WTC11 (cell line): ENCODE results near the gene TBC1D22A. TPM values are rescaled to one million over a fixed set of nuclear protein-coding genes. Genes with fewer than 3 reads are reported as not detected.

Source experiments
- ATAC-seq: fragments of 200-7000 bp; cut with Tn5 transposase; 2 replicates; pipeline ENCODE4 v1.10.0; 2021; ENCODE audit warnings: mild to moderate bottlenecking, moderate library complexity
- CTCF ChIA-PET: fragments of 300-600 bp; sonication (Branson Sonifier 250); formaldehyde crosslinking; loops from one replicate; lab custom pipeline; 2021; ENCODE audit warnings: antibody characterized with exemption; lab: Charles Lee
- POLR2A ChIA-PET: fragments of 350-600 bp; sonication (Branson Sonifier 250); formaldehyde crosslinking; loops from one replicate; lab custom pipeline; 2021; ENCODE audit warnings: antibody characterized with exemption; lab: Charles Lee
- DNase-seq: peaks from one replicate; pipeline ENCODE4 v3.0.0; 2021; ENCODE audit warnings: low spot score
- H3K27ac Mint-ChIP-seq: 2 replicates; pipeline ENCODE4 v1.8.0; 2021; ENCODE audit warnings: mixed read lengths
- H3K27me3 Mint-ChIP-seq: 2 replicates; pipeline ENCODE4 v1.8.0; 2021; ENCODE audit warnings: low read depth, mild to moderate bottlenecking, moderate library complexity, mixed read lengths
- H3K36me3 Mint-ChIP-seq: 2 replicates; pipeline ENCODE4 v1.8.0; 2021; ENCODE audit warnings: mixed read lengths
- H3K4me1 Mint-ChIP-seq: 2 replicates; pipeline ENCODE4 v1.8.0; 2022; ENCODE audit warnings: mixed read lengths
- H3K4me3 Mint-ChIP-seq: 2 replicates; pipeline ENCODE4 v1.8.0; 2021; ENCODE audit warnings: mild to moderate bottlenecking, moderate library complexity, mixed read lengths
- H3K9me3 Mint-ChIP-seq: 2 replicates; pipeline ENCODE4 v1.8.0; 2021; ENCODE audit warnings: mixed read lengths
- ELF4 ChIP-seq: sonication (generic); formaldehyde crosslinking; IDR thresholded peaks from 2 replicates; pipeline ENCODE4 v1.8.1; 2022; ENCODE audit warnings: low read depth, mild to moderate bottlenecking, moderate library complexity, missing genetic modification reagents
- EMX1 ChIP-seq: fragments of 250-450 bp; sonication (Bioruptor Pico); IDR thresholded peaks from 2 replicates; pipeline ENCODE4 v1.8.0; 2021; ENCODE audit warnings: mild to moderate bottlenecking
- FOXJ3 ChIP-seq: sonication (generic); formaldehyde crosslinking; IDR thresholded peaks from 2 replicates; pipeline ENCODE4 v1.9.0; 2021; ENCODE audit warnings: missing genetic modification reagents, mild to moderate bottlenecking, borderline replicate concordance
- GABPB1 ChIP-seq: sonication (generic); formaldehyde crosslinking; IDR thresholded peaks from 2 replicates; pipeline ENCODE4 v1.8.1; 2023; ENCODE audit warnings: mild to moderate bottlenecking, missing genetic modification reagents
- GRHL2 ChIP-seq: fragments of 250-450 bp; sonication (Bioruptor Pico); IDR thresholded peaks from 2 replicates; pipeline ENCODE4 v1.8.0; 2022; ENCODE audit warnings: mild to moderate bottlenecking, moderate library complexity; ENCODE audit not compliant: insufficient replicate concordance, severe bottlenecking
- IRF2 ChIP-seq: sonication (generic); formaldehyde crosslinking; IDR thresholded peaks from 2 replicates; pipeline ENCODE4 v1.8.0; 2022; ENCODE audit warnings: low read depth, missing genetic modification reagents, borderline replicate concordance
- NFATC4 ChIP-seq: fragments of 250-450 bp; sonication (Bioruptor Pico); IDR thresholded peaks from 2 replicates; pipeline ENCODE4 v1.9.0; 2021; ENCODE audit warnings: mild to moderate bottlenecking
- NFYB ChIP-seq: sonication (generic); formaldehyde crosslinking; conservative IDR thresholded peaks from 2 replicates; pipeline ENCODE4 v1.8.0; 2022; ENCODE audit warnings: low read depth, missing genetic modification reagents
- NR1H2 ChIP-seq: sonication (generic); formaldehyde crosslinking; IDR thresholded peaks from 2 replicates; pipeline ENCODE4 v1.9.0; 2021; ENCODE audit warnings: mild to moderate bottlenecking, moderate library complexity, missing genetic modification reagents
- NR2C2 ChIP-seq: sonication (generic); formaldehyde crosslinking; IDR thresholded peaks from 2 replicates; pipeline ENCODE4 v1.8.0; 2022; ENCODE audit warnings: mild to moderate bottlenecking, missing genetic modification reagents
- NR3C1 ChIP-seq: sonication (generic); formaldehyde crosslinking; conservative IDR thresholded peaks from 2 replicates; pipeline ENCODE4 v1.8.1; 2023; ENCODE audit warnings: low read depth, mild to moderate bottlenecking, missing genetic modification reagents
- SOX15 ChIP-seq: fragments of 250-450 bp; sonication (Bioruptor Pico); IDR thresholded peaks from 2 replicates; pipeline ENCODE4 v1.9.0; 2021; ENCODE audit warnings: mild to moderate bottlenecking
- TP53 ChIP-seq: sonication (generic); formaldehyde crosslinking; IDR thresholded peaks from 2 replicates; pipeline ENCODE4 v1.8.1; 2023; ENCODE audit warnings: mild to moderate bottlenecking, missing genetic modification reagents
- ZBTB21 ChIP-seq: sonication (generic); formaldehyde crosslinking; IDR thresholded peaks from 2 replicates; pipeline ENCODE4 v1.8.1; 2023; ENCODE audit warnings: mild to moderate bottlenecking, missing genetic modification reagents, borderline replicate concordance
- ZNF263 ChIP-seq: sonication (generic); formaldehyde crosslinking; IDR thresholded peaks from 2 replicates; pipeline ENCODE4 v1.8.1; 2022; ENCODE audit warnings: low read depth, mild to moderate bottlenecking, moderate library complexity, missing genetic modification reagents
- ZNF423 ChIP-seq: fragments of 250-450 bp; sonication (Bioruptor Pico); IDR thresholded peaks from 2 replicates; pipeline ENCODE4 v2.1.2; 2022; ENCODE audit warnings: mild to moderate bottlenecking, moderate library complexity
- ZNF671 ChIP-seq: fragments of 250-450 bp; sonication (Bioruptor Pico); IDR thresholded peaks from 2 replicates; pipeline ENCODE4 v1.8.0; 2021; ENCODE audit warnings: mild to moderate bottlenecking
- total RNA-seq: library from RNA; stranded (reverse); gene quantifications from 3 replicates; pipeline ENCODE4 v1.2.3, GENCODE V29; 2021
- TF ChIP-seq, protein P1 (sequence below): sonication (generic); formaldehyde crosslinking; conservative IDR thresholded peaks from 2 replicates; pipeline ENCODE4 v1.8.1; 2022; ENCODE audit warnings: mild to moderate bottlenecking, missing genetic modification reagents
- TF ChIP-seq, protein P2 (sequence below): sonication (generic); formaldehyde crosslinking; IDR thresholded peaks from 2 replicates; pipeline ENCODE4 v1.8.0; 2022; ENCODE audit warnings: mild to moderate bottlenecking, missing genetic modification reagents
- TF ChIP-seq, protein P3 (sequence below): fragments of 250-450 bp; sonication (Bioruptor Pico); IDR thresholded peaks from 2 replicates; pipeline ENCODE4 v1.8.0; 2021; ENCODE audit warnings: mild to moderate bottlenecking
- TF ChIP-seq, protein P4 (sequence below): sonication (generic); formaldehyde crosslinking; IDR thresholded peaks from 2 replicates; pipeline ENCODE4 v1.8.1; 2023; ENCODE audit warnings: mild to moderate bottlenecking, missing genetic modification reagents, moderate library complexity
- TF ChIP-seq, protein P5 (sequence below): sonication (generic); formaldehyde crosslinking; IDR thresholded peaks from 2 replicates; pipeline ENCODE4 v1.8.1; 2023; ENCODE audit warnings: mild to moderate bottlenecking, missing genetic modification reagents
- TF ChIP-seq, protein P6 (sequence below): sonication (generic); formaldehyde crosslinking; IDR thresholded peaks from 2 replicates; pipeline ENCODE4 v1.8.1; 2022; ENCODE audit warnings: mild to moderate bottlenecking, missing genetic modification reagents, moderate library complexity, borderline replicate concordance

TBC1D22A gene
- total RNA-seq, 1 experiment from 2014 or later: 18.1 TPM

DNA sequence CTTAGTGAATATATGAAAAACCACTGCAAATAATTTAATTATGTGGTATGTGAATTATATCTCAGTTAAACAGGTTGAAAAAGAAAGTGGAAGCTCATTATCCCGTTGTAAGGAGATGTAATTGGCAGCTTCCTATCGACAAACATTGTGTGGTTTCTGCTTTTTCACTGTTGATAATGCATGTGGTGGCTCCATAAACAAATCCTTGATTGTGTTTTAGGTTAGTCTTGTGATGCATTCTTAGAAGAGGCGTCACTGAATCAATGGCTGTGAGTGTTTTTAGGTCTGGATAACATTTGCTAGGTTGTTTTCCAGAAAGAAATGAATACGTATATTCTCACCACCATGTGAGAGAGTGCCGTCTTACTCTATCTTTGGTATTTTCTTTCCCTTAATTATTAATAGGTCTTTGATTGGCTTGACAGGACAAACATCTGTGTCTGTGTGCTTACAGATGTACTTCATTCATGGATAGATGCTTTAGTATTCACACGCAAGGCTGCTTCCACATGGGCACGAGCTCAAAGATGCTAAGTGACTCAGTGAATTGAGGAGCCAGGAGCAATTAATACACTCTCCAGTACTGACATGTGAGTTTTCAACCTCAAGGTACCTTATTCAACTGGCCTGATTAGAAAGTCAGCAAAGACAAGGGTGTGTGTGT lies 166.7 kb downstream of the TBC1D22A start (continued):
- TF ChIP-seq ZNF263 (no peak), IRF2 (CRISPR knock-in tag) (no peak), ZBTB21 (CRISPR knock-in tag) (no peak), ZNF671 (no peak), ZNF423 (CRISPR knock-in tag) (no peak), NR3C1 (no peak)
- TF ChIP-seq, protein P1, sequence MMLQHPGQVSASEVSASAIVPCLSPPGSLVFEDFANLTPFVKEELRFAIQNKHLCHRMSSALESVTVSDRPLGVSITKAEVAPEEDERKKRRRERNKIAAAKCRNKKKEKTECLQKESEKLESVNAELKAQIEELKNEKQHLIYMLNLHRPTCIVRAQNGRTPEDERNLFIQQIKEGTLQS: no peak
- TF ChIP-seq, protein P2, sequence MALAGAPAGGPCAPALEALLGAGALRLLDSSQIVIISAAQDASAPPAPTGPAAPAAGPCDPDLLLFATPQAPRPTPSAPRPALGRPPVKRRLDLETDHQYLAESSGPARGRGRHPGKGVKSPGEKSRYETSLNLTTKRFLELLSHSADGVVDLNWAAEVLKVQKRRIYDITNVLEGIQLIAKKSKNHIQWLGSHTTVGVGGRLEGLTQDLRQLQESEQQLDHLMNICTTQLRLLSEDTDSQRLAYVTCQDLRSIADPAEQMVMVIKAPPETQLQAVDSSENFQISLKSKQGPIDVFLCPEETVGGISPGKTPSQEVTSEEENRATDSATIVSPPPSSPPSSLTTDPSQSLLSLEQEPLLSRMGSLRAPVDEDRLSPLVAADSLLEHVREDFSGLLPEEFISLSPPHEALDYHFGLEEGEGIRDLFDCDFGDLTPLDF: no peak
- TF ChIP-seq, protein P3, sequence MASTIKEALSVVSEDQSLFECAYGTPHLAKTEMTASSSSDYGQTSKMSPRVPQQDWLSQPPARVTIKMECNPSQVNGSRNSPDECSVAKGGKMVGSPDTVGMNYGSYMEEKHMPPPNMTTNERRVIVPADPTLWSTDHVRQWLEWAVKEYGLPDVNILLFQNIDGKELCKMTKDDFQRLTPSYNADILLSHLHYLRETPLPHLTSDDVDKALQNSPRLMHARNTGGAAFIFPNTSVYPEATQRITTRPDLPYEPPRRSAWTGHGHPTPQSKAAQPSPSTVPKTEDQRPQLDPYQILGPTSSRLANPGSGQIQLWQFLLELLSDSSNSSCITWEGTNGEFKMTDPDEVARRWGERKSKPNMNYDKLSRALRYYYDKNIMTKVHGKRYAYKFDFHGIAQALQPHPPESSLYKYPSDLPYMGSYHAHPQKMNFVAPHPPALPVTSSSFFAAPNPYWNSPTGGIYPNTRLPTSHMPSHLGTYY (CRISPR knock-in tag): no peak
- TF ChIP-seq, protein P4, sequence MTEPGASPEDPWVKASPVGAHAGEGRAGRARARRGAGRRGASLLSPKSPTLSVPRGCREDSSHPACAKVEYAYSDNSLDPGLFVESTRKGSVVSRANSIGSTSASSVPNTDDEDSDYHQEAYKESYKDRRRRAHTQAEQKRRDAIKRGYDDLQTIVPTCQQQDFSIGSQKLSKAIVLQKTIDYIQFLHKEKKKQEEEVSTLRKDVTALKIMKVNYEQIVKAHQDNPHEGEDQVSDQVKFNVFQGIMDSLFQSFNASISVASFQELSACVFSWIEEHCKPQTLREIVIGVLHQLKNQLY (CRISPR knock-in tag): no peak
- TF ChIP-seq, protein P5, sequence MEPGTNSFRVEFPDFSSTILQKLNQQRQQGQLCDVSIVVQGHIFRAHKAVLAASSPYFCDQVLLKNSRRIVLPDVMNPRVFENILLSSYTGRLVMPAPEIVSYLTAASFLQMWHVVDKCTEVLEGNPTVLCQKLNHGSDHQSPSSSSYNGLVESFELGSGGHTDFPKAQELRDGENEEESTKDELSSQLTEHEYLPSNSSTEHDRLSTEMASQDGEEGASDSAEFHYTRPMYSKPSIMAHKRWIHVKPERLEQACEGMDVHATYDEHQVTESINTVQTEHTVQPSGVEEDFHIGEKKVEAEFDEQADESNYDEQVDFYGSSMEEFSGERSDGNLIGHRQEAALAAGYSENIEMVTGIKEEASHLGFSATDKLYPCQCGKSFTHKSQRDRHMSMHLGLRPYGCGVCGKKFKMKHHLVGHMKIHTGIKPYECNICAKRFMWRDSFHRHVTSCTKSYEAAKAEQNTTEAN (CRISPR knock-in tag): no peak

DNA sequence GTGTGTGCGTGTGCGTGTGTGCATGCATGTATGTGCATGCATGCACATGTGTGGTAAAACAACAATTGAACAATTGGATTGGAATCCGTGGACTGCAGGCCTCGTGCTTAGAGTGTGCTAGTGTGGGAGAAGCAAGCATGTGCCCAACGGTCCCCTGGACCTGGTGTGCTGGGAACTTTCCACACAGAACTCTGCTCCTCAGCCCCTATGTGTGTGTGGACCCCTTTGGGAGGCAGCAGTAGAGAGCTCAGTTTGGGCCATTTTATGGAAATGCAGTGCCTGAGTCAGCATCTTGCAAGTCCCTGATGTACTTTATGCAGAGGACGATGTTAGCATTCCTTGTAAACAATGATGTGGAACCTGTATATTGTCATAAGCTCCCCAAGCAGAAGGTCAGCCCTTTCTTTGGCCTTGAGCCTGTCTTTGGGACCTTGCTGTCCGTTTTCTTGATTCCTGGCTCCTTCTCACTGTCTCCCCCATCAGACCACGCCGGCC lies 167.3 kb downstream of the TBC1D22A start:
- CTCF ChIA-PET: interaction anchor here (1.0 to 1.3 kb wide), 3 partner anchors 83 to 103 kb away, joined by 3 to 6 read pairs (median 6); no protein-coding TSS in a partner anchor
- H3K4me3 Mint-ChIP-seq: no peak overlapping the region
- ATAC-seq (no peak), DNase-seq (no peak)
- peaks cover 2% of the 10 kb centered on the region; the same call in 1 of the 2 replicates for H3K36me3 Mint-ChIP-seq
- H3K27ac Mint-ChIP-seq: no peak overlapping the region
- peaks cover 12% of the 10 kb centered on the region for H3K4me1 Mint-ChIP-seq
- H3K27me3 Mint-ChIP-seq: no peaks in the 10 kb centered on the region
- H3K9me3 Mint-ChIP-seq: no peaks in the 10 kb centered on the region
- TF ChIP-seq NR2C2 (CRISPR knock-in tag): no peak
- TF ChIP-seq, protein P4 (CRISPR knock-in tag): no peak
- no peak for TF ChIP-seq FOXJ3 (CRISPR knock-in tag)
- no peak for TF ChIP-seq EMX1 (CRISPR knock-in tag)
- POLR2A ChIA-PET: interaction anchor here (0.7 kb wide), 1 partner anchor 446 kb away, joined by 3 read pairs; no protein-coding TSS in a partner anchor

DNA sequence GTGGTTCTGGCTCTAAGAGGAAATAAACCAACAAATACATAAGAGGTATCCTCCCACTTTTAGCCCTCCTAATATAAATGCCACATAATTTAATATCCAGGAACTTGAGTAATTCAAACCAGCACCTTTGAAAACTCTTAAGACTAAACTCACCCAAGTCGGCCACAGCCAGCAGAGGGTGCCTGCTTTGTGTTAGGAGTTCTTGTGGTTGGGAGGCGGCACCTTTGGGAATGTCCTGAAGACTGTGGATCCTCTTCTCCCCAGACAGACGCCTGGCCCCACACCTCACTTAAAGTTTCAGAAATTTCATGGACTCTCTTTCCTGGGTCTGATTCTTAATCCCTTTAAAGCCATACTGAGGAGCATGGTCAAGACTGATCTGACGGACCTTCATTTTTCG lies 169.0 kb downstream of the TBC1D22A start:
- 0 out of 2 replicates have a peak overlapping the region, but pooled peaks have one; percentile 27 for H3K27ac Mint-ChIP-seq
- no peak for DNase-seq
- peaks cover 2% of the 10 kb centered on the region; the same call in 1 of the 2 replicates for H3K36me3 Mint-ChIP-seq
- no peak overlapping the region for H3K4me3 Mint-ChIP-seq
- ATAC-seq: peak; percentile 44; the same call in 1 of the 2 replicates
- ChIA-PET CTCF (no interaction called here), POLR2A (no interaction called here)
- no peaks in the 10 kb centered on the region for H3K9me3 Mint-ChIP-seq
- H3K27me3 Mint-ChIP-seq: no peaks in the 10 kb centered on the region
- peaks cover 15% of the 10 kb centered on the region for H3K4me1 Mint-ChIP-seq
- TF ChIP-seq GRHL2 (no peak), ZNF671 (no peak), ELF4 (CRISPR knock-in tag) (no peak), NFATC4 (CRISPR knock-in tag) (no peak), NFYB (CRISPR knock-in tag) (no peak), GABPB1 (CRISPR knock-in tag) (no peak), NR1H2 (CRISPR knock-in tag) (no peak), FOXJ3 (CRISPR knock-in tag) (no peak), TP53 (CRISPR knock-in tag) (no peak), SOX15 (no peak)
- TF ChIP-seq, protein P4 (CRISPR knock-in tag): no peak
- TF ChIP-seq, protein P6, sequence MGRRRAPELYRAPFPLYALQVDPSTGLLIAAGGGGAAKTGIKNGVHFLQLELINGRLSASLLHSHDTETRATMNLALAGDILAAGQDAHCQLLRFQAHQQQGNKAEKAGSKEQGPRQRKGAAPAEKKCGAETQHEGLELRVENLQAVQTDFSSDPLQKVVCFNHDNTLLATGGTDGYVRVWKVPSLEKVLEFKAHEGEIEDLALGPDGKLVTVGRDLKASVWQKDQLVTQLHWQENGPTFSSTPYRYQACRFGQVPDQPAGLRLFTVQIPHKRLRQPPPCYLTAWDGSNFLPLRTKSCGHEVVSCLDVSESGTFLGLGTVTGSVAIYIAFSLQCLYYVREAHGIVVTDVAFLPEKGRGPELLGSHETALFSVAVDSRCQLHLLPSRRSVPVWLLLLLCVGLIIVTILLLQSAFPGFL (CRISPR knock-in tag): no peak
